Activated CD4-positive, alpha-beta T cell treated with anti-CD3 and anti-CD28 coated beads, Interleukin-2, amount 50 U/mL, for 4 hours (primary cell): ENCODE results near the gene TPGS1.
A peak's percentile ranks its signal among the peaks of the same experiment; 100 is the strongest.
"Not testable (repeated sequence)": the region's sequence is repeated elsewhere in the genome, so short reads cannot be mapped to it uniquely, and the experiment has no call there.

Source experiments
- DNase-seq, 2 experiments: peaks; one replicate each; pipeline ENCODE4 v3.0.0-alpha.2; 2020

The TPGS1 gene

GRCh38 chr19:478236-478903, 28.9 kb upstream of the TPGS1 start:
- DNase-seq = no peak

GRCh38 chr19:478976-479375, 28.3 kb upstream of the TPGS1 start:
- no peak for DNase-seq

- DNase-seq = no peak
Measured at GRCh38 chr19:480016-480855, 27.1 kb upstream of the TPGS1 start.

GRCh38 chr19:481100-481499, 26.2 kb upstream of the TPGS1 start:
- not testable (repeated sequence) for DNase-seq

- no peak for DNase-seq
Measured at GRCh38 chr19:482186-483041, 24.9 kb upstream of the TPGS1 start.

GRCh38 chr19:483332-484072, 23.8 kb upstream of the TPGS1 start:
- no peak for DNase-seq

GRCh38 chr19:484494-484893, 22.8 kb upstream of the TPGS1 start:
- no peak for DNase-seq

- no peak for DNase-seq
Measured at GRCh38 chr19:485077-485476, 22.2 kb upstream of the TPGS1 start.

GRCh38 chr19:485583-486236, 21.6 kb upstream of the TPGS1 start:
- DNase-seq = no peak

GRCh38 chr19:488505-489417, 18.5 kb upstream of the TPGS1 start:
- peak; percentile 89 for DNase-seq

- no peak for DNase-seq
Measured at GRCh38 chr19:489418-490196, 17.7 kb upstream of the TPGS1 start.

- DNase-seq = no peak
Measured at GRCh38 chr19:491146-491741, 16.1 kb upstream of the TPGS1 start.

GRCh38 chr19:492091-492531, 15.2 kb upstream of the TPGS1 start:
- DNase-seq = no peak

- DNase-seq = no peak
Measured at GRCh38 chr19:493391-494170, 13.7 kb upstream of the TPGS1 start.

GRCh38 chr19:494171-495080, 12.9 kb upstream of the TPGS1 start:
- DNase-seq = no peak

GRCh38 chr19:495081-495401, 12.3 kb upstream of the TPGS1 start:
- DNase-seq = no peak

GRCh38 chr19:495402-496111, 11.7 kb upstream of the TPGS1 start:
- DNase-seq = peak; percentile 19 to 27
